Neuron (in vitro differentiated cells): ENCODE measurements around the gene RIN1.
"Not testable (repeated sequence)": the region's sequence is repeated elsewhere in the genome, so short reads cannot be mapped to it uniquely, and the experiment has no call there.

Experiments used
- H2AFZ ChIP-seq: one replicate; pipeline ENCODE4 v1.6.1; 2013; ENCODE audit warnings: low read depth, mild to moderate bottlenecking, inconsistent platforms, low read length, moderate library complexity
- H3K27me3 ChIP-seq: one replicate; pipeline ENCODE4 v1.6.1; 2013; ENCODE audit warnings: low read length; ENCODE audit not compliant: insufficient read depth
- H3K36me3 ChIP-seq: one replicate; pipeline ENCODE4 v1.6.1; 2013; ENCODE audit warnings: low read length; ENCODE audit not compliant: insufficient read depth
- H3K4me1 ChIP-seq: one replicate; pipeline ENCODE4 v1.6.1; 2013; ENCODE audit warnings: low read length; ENCODE audit not compliant: insufficient read depth
- H3K4me3 ChIP-seq: 2 replicates; pipeline ENCODE4 v1.5.1; 2013; ENCODE audit warnings: mild to moderate bottlenecking, low read length, moderate library complexity
- H3K9me3 ChIP-seq: one replicate; pipeline ENCODE4 v1.6.1; 2013; ENCODE audit warnings: low read length

Gene RIN1

DNA sequence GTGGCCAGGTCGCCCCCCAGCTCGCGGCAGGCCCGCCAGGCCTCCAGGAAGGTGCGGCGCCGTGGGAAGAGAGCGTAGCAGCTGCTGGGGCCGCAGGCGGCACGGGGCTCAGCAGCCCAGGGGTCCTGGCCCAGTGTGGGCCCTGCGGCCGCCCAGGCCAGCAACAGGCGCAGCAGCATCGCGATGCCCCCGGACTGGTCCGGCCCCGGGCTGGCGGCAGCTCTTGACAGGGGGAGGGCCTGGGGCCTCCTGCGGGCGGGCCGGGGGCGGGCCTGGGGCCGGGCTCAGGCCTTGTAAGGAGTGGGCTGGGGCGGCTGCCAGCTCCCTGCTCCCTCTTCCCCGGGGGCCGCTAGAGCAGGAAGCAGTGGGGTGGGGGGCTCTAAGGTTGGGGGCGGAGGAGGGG is 19.4 kb downstream of the RIN1 start, which contains the start of gene CD248:
CD248 (minus strand) TSS at position 196 of the 403 bp plus-strand sequence; CDS start at position 179, 17 bp downstream.
- H3K4me1 ChIP-seq: peaks cover 23% of the 10 kb centered on the region
- H3K4me3 ChIP-seq: no peak within 1 kb of the TSS

DNA sequence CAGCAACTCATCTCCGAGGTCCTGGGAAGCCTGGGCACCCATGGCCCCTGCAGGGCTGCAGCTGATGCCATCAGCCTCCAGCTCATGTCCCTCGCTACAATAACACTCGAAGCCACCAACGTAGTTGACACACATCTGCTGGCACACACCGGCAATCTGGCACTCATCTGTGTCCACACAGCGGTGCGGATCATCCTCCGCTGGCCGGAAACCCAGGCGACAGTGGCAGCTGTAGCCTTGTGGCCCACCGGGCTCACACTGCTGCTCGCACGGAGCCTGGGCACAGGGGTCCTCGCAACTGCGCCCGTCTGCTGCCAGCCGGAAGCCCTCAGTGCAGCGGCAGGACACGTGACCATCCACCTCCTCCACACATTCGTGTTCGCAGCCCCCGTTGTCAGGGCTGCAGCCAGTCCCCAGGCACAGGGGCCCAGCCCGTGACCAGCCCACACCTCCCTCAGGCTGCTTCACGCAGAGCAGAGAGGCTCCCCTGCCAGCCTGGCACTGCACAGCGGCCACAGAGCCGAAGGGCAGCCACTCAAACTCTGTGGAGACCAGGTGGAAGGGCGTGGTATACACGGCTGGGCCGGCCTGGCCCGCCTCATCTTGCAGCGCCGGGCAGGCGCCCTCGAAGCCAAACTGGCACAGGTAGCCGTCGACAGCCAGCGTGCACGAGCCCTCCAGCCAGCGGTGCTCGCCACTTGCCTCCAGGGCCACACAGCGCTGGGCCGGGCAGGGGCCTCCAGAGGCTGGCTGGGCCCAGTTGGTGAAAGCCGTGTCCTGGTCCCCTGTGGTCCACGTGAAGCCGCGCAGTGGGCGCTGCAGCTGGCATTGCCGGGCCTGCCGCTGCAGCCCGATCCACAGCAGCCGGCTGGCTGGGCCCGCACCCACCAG is 20.1 kb downstream of the RIN1 start:
- Histone ChIP-seq H3K4me1 (peaks cover 23% of the 10 kb centered on the region), H3K4me3 (no peak overlapping the region)

More for the DNA sequence above, 19.4 kb downstream of the RIN1 start, which contains the start of gene CD248:
- Histone ChIP-seq H3K9me3 (no peaks in the 10 kb centered on the region), H3K27me3 (no peaks in the 10 kb centered on the region), H2AFZ (no peak within 1 kb of the TSS), H3K36me3 (no peaks in the 10 kb centered on the region)

DNA sequence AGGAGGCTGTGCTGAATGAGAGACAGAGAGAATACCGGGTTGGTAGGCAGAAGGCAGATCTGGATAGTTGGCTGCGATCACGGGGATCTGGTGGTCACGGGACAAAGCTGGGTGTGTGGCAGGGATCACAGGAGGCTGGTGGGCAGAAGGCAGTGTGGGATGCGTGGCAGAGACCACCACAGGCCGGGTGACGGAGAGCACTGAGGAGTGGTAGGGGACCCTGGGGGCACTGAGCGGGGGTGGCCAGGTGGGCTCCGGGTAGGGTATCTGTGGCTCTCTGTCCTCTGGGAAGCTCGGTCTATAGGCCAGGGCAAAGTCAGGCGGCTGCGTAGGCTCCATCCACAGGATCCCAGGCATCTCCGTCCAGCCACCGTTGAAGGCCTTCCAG is 20.7 kb downstream of the RIN1 start:
- Histone ChIP-seq H2AFZ (no peak overlapping the region), H3K36me3 (no peaks in the 10 kb centered on the region), H3K27me3 (no peaks in the 10 kb centered on the region), H3K4me1 (peaks cover 23% of the 10 kb centered on the region), H3K4me3 (no peak overlapping the region), H3K9me3 (no peaks in the 10 kb centered on the region)

More for the DNA sequence above, 20.1 kb downstream of the RIN1 start:
- Histone ChIP-seq H3K36me3 (no peaks in the 10 kb centered on the region), H3K9me3 (no peaks in the 10 kb centered on the region), H2AFZ (no peak overlapping the region), H3K27me3 (no peaks in the 10 kb centered on the region)

DNA sequence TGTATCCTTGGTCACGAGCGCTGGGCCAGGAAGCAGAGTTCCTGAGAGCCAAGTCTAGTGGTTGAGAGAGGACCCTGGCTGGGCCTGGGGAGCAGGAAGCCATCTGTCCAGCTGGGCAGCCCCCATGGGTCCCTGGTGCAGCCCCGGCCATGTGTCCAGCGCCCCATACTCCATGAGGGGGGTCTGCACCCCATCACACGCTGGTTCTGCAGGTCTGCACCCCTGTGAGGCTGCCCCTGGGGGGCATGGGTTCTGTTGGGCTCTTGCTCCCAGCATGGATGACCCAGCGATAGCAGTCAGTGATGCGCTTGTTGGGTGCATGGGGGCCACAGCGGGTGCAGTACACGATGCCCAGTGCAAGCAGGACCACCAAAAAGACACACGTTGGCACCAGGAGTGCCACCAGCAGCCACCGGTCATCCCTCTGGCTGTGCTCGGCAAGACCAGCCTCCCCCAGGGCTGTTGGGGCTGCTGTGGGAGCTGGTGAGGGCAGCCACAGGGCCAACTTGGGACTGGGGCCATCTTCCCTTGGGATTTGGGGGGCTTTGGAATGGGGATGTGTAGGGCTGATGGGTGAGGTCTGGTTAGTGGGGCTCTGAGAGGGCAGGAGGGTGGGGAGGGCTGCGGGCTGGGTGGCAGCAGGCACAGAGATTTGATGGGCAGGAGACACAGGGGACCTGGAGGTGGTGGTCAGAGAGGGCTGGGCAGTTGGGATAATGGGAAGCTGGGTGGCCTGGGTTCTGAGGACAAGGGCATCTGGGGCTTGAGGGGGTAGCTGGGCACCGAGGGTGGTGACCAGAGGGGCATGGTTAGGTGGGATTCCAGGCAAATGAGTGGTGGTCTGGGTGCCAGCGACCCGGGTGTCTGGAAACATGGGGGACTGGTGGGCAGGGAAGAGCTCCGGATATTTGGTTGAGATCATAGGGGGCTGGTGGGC is 21.4 kb downstream of the RIN1 start:
- Histone ChIP-seq H2AFZ (no peak overlapping the region), H3K27me3 (no peaks in the 10 kb centered on the region), H3K4me1 (peaks cover 23% of the 10 kb centered on the region), H3K36me3 (no peaks in the 10 kb centered on the region), H3K9me3 (no peaks in the 10 kb centered on the region), H3K4me3 (no peak overlapping the region)

DNA sequence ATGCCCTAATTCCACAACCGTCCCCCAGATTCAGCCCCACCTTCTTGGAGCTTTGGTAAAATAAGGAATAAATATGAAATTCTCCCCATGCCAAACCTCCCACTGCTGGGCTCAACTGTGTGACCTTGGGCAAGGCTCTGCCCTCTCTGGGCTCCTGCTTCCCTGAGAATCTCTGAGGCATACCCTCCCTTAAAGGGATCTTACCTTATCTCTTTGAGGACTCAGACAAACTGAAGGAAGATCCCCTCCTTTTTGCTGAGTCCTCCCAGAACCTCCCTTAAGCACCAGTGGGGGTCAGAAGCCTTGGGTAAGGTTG is 22.1 kb downstream of the RIN1 start:
- Histone ChIP-seq H3K27me3 (no peaks in the 10 kb centered on the region), H3K4me1 (peaks cover 23% of the 10 kb centered on the region), H3K4me3 (no peak overlapping the region), H3K36me3 (no peaks in the 10 kb centered on the region), H2AFZ (no peak overlapping the region), H3K9me3 (no peaks in the 10 kb centered on the region)

DNA sequence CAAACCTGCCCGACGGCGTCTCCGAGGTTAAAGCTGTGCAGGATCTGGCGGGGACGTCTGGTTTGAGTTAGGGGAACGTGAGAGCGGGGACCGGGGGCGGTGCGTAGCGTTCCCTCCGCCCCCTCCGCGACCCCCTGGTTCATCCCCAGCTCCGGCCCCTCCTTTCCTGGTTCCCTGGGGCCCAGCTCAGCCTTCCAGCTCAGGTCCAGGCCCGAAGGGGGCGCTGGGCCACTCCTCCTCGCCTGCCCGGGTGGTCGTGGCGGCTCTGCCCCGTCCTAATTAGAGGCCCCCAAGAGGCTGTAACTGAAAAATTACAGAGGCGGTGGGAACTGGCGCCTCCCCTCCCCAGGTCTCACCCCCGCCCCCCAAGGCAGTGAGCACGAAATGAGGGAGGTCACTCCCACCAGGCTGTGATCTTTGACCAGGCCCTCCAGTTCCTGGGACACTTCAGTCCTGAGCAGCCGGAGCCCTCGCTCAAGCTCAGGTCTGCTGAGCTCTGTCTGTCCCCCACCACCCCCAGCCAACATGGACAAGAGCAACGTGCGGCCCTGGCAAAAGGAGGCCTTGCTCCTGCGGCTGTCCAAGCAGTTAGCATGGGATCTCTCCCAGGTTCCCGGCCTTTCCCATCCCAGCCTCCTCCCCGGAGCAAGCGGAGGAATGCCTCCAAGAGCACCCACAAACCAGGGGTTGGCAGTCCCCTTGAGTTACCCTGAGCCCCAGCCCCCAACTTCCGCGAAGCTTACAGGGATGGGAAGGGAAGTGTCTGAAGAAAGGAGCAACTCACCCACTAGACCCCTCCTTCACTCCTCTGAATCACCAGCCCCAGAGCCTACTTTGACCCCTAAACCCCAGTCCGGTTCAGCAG is 22.7 kb downstream of the RIN1 start:
- H3K4me1 ChIP-seq: peaks cover 23% of the 10 kb centered on the region
- H2AFZ ChIP-seq: peak overlapping the region; percentile 43
- no peaks in the 10 kb centered on the region for H3K9me3 ChIP-seq
- H3K4me3 ChIP-seq: peak overlapping the region; percentile 36
- no peaks in the 10 kb centered on the region for H3K36me3 ChIP-seq
- no peaks in the 10 kb centered on the region for H3K27me3 ChIP-seq

DNA sequence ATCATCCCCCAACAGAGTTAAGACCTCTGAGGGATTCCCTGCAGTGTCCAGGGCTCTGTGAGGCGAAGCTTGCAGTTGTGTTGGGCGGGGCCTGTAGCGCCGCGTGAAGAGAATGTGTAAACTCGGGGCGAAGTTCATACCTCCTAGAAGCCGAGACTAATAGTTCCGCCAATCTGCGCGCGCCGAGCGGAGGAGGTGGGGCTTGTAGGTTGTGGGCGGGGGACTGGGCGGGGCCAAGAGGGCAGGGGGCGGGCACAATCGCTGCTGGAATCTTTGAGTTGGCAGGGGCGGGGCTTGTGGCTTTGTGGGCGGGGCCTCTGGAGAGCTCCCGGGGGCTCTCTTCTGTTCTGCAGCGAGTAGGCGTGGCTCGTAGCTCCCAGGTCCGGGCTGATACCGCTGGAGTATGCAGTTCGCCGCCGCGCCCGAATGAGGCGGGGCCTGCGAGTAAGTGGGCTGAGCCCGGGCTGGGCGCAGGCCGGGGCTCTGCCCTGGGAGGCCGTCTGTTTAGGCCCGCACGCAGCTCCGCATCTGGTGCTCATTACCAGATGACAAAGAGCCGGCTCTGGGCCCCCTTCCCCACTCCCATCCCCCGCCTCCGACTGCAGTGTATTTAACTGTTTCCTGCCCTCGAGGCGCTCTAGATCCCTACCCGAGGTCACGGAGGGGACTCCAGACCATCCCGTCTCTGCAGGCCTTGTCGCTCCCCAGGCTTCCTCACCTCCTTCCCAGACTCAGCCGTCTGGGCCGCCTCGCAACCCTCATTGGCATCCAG is 23.5 kb downstream of the RIN1 start:
- peaks cover 15% of the 10 kb centered on the region for H3K4me1 ChIP-seq
- H3K4me3 ChIP-seq: peak overlapping the region; percentile 50
- no peaks in the 10 kb centered on the region for H3K36me3 ChIP-seq
- H3K9me3 ChIP-seq: no peaks in the 10 kb centered on the region
- peak overlapping the region; percentile 58 for H2AFZ ChIP-seq
- H3K27me3 ChIP-seq: no peaks in the 10 kb centered on the region

DNA sequence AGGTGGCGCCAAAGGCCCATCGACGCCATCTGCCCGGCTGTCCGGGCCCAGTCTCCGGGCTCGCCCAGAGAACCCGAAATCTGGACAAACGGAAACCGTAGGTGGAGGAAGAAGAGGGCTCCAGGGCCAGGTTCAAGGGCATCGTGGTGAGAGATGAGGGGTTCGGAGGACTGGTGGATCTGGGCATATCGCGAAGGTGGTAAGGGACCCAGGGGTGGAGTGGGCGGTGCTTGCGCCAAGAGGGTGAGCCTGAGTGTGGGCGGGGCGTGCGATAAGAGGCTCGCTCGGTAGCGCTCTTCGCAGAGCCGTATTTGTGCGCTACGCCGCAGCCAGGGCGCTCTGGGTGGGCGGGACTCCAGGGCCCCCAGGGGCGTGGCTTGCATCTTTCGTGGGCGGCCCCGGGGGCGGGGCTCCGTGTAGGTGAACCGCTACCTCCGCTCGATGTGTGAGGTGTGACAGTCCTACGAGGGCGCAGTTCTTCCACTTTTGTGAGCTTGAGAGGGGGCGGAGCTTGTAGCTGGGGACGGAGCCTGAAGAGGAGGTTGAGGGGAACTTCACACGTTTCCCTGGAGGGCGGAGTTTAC is 24.2 kb downstream of the RIN1 start:
- Histone ChIP-seq H3K4me3 (peak overlapping the region; percentile 50), H3K9me3 (no peaks in the 10 kb centered on the region), H2AFZ (peak overlapping the region; percentile 58), H3K27me3 (no peaks in the 10 kb centered on the region), H3K4me1 (peaks cover 8% of the 10 kb centered on the region), H3K36me3 (no peaks in the 10 kb centered on the region)

DNA sequence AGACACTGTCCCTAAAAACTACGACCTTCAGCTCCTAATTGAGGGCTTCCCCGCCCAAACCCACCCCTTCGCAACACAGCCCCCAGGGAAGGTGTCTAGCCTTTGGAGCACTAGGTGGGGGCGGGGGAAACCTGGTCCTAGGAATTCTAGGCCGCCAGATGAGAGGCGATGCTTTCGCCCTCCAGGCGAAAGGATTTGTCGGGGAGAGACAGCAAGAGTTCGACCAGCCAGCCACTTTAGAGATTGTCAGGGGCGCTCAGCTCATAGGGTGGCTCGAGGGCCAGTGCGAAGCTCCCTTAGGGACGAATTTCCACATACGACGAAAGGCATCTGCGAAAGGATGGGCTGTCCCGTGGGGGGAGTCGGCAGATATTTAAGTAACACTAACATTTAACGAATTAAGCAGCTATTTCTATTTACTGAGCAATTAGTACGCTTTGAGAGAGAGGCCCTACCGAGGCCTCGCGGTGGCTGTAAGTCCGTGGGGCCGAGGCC is 24.7 kb downstream of the RIN1 start:
- Histone ChIP-seq H2AFZ (peak overlapping the region; percentile 58), H3K4me1 (peaks cover 4% of the 10 kb centered on the region), H3K27me3 (no peaks in the 10 kb centered on the region), H3K36me3 (no peaks in the 10 kb centered on the region), H3K4me3 (peak overlapping the region; percentile 50), H3K9me3 (no peaks in the 10 kb centered on the region)

DNA sequence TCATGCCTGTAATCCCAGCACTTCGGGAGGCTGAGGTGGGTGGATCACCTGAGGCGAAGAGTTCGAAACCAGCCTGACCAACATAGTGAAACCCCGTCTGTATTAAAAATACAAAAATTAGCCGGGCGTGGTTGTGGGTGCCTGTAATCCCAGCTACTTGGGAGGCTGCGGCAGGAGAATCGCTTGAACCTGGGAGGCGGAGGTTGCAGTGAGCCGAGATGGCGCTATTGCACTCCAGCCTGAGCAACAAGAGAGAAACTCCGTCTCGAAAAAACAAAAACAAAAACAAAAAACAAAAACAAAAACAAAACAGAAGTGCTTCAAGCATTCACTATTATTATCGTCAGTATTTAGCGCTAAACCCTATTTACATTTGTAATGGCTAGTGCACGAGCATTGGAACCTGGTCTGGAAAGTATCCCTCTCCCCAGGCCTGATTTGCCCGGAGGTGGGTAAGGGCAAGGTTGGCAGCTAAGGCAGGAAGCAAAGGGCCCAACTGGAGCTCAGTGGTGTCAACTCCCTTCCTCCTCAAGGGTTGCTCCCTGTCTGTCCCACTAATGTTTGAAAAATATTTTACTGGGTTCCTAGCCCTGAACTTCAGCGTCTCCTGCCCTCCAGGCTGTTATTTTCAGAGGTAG is 25.3 kb downstream of the RIN1 start:
- not testable (repeated sequence) for H3K27me3 ChIP-seq, H3K4me1 ChIP-seq, H2AFZ ChIP-seq, H3K9me3 ChIP-seq, H3K36me3 ChIP-seq, H3K4me3 ChIP-seq

DNA sequence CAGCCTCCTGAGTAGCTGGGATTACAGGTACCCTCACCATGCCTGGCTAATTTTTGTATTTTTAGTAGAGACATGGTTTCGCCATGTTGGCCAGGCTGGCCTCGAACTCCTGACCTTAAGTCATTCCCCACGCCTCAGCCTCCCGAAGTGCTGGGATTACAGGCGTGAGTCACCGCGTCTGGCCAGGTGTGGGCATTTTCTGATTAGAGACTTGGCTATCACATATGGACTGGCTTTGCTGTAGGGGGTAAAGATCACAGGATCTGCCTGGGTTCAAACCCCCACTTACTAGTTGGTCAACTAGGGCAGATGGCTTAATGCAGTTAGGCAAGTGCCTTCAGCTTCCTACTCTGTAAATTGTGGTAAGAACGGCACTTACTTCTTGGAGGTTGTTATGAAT is 25.9 kb downstream of the RIN1 start:
- H3K4me3 ChIP-seq: no peak overlapping the region
- no peaks in the 10 kb centered on the region for H3K9me3 ChIP-seq
- no peaks in the 10 kb centered on the region for H3K36me3 ChIP-seq
- peaks cover 3% of the 10 kb centered on the region for H3K4me1 ChIP-seq
- no peak overlapping the region for H2AFZ ChIP-seq
- no peaks in the 10 kb centered on the region for H3K27me3 ChIP-seq
